ENCODE measurements around the gene STEAP2. TPM values are rescaled to one million over a fixed set of nuclear protein-coding genes. Genes with fewer than 3 reads are reported as not detected.
"Not testable (repeated sequence)": the region's sequence is repeated elsewhere in the genome, so short reads cannot be mapped to it uniquely, and the experiment has no call there.

STEAP2 gene
- polyA plus RNA-seq (ENCODE audit: insufficient read length in 4 of 4) = 10 to 100 TPM in 3 of 4 donors, 1 to 10 TPM in 1; 8.1 to 18.3 (median 12.7) TPM

- DNase-seq (ENCODE audit: low read depth in 4 of 4, low spot score in 2 of 4) = peak; percentile 63 to 80 (median 74)
Observed at GRCh38 chr7:90211391-90212148, at the start of gene STEAP2. Gene STEAP2 (plus strand): TSS chr7:90211740. CDS start chr7:90225083, 13,343 bp downstream.

GRCh38 chr7:90163534-90163933 is 48.0 kb upstream of the STEAP2 start:
- no peak for DNase-seq (ENCODE audit: low read depth in 4 of 4, low spot score in 2 of 4)

- no peak for DNase-seq (ENCODE audit: low read depth in 4 of 4, low spot score in 2 of 4)
Observed at GRCh38 chr7:90165724-90166123, 45.8 kb upstream of the STEAP2 start.

- no peak for DNase-seq (ENCODE audit: low read depth in 4 of 4, low spot score in 2 of 4)
Observed at GRCh38 chr7:90166153-90166552, 45.4 kb upstream of the STEAP2 start.

GRCh38 chr7:90167361-90167760 is 44.2 kb upstream of the STEAP2 start:
- DNase-seq (ENCODE audit: low read depth in 4 of 4, low spot score in 2 of 4) = no peak

GRCh38 chr7:90169891-90170290 is 41.6 kb upstream of the STEAP2 start:
- DNase-seq (ENCODE audit: low read depth in 4 of 4, low spot score in 2 of 4) = no peak

- no peak for DNase-seq (ENCODE audit: low read depth in 4 of 4, low spot score in 2 of 4)
Observed at GRCh38 chr7:90172121-90172520, 39.4 kb upstream of the STEAP2 start.

- no peak for DNase-seq (ENCODE audit: low read depth in 4 of 4, low spot score in 2 of 4)
Observed at GRCh38 chr7:90172624-90173023, 38.9 kb upstream of the STEAP2 start.

- DNase-seq (ENCODE audit: low read depth in 4 of 4, low spot score in 2 of 4) = no peak
Observed at GRCh38 chr7:90173127-90173844, 38.3 kb upstream of the STEAP2 start.

- no peak for DNase-seq (ENCODE audit: low read depth in 4 of 4, low spot score in 2 of 4)
Observed at GRCh38 chr7:90175667-90176066, 35.9 kb upstream of the STEAP2 start.

GRCh38 chr7:90176195-90176594 is 35.3 kb upstream of the STEAP2 start:
- no peak for DNase-seq (ENCODE audit: low read depth in 4 of 4, low spot score in 2 of 4)

GRCh38 chr7:90178166-90178565 is 33.4 kb upstream of the STEAP2 start:
- no peak for DNase-seq (ENCODE audit: low read depth in 4 of 4, low spot score in 2 of 4)

GRCh38 chr7:90178679-90179278 is 32.8 kb upstream of the STEAP2 start:
- DNase-seq (ENCODE audit: low read depth in 4 of 4, low spot score in 2 of 4) = no peak

GRCh38 chr7:90180011-90180585 is 31.4 kb upstream of the STEAP2 start:
- DNase-seq (ENCODE audit: low read depth in 4 of 4, low spot score in 2 of 4) = no peak

GRCh38 chr7:90180649-90181048 is 30.9 kb upstream of the STEAP2 start:
- DNase-seq (ENCODE audit: low read depth in 4 of 4, low spot score in 2 of 4) = no peak

- no peak for DNase-seq (ENCODE audit: low read depth in 4 of 4, low spot score in 2 of 4)
Observed at GRCh38 chr7:90181485-90181884, 30.1 kb upstream of the STEAP2 start.

GRCh38 chr7:90186290-90186689 is 25.2 kb upstream of the STEAP2 start:
- DNase-seq (ENCODE audit: low read depth in 4 of 4, low spot score in 2 of 4) = not testable (repeated sequence)

- DNase-seq (ENCODE audit: low read depth in 4 of 4, low spot score in 2 of 4) = no peak
Observed at GRCh38 chr7:90187507-90188050, 24.0 kb upstream of the STEAP2 start.

GRCh38 chr7:90188281-90188680 is 23.3 kb upstream of the STEAP2 start:
- DNase-seq (ENCODE audit: low read depth in 4 of 4, low spot score in 2 of 4) = no peak

- no peak for DNase-seq (ENCODE audit: low read depth in 4 of 4, low spot score in 2 of 4)
Observed at GRCh38 chr7:90190995-90191394, 20.5 kb upstream of the STEAP2 start.

GRCh38 chr7:90191648-90192047 is 19.9 kb upstream of the STEAP2 start:
- no peak for DNase-seq (ENCODE audit: low read depth in 4 of 4, low spot score in 2 of 4)

All from left renal cortex interstitium (tissue), 4 donors.